H7 (cell line): ENCODE measurements around the gene SCP2. TPM values are rescaled to one million over a fixed set of nuclear protein-coding genes. Genes with fewer than 3 reads are reported as not detected.

Experiments
- DNase-seq: peaks from one replicate; pipeline ENCODE4 v3.0.0; 2012
- H3K27me3 ChIP-seq: 2 replicates; pipeline ENCODE4 v1.6.0; 2011; ENCODE audit warnings: mild to moderate bottlenecking, low read length; ENCODE audit not compliant: control insufficient read depth, insufficient read depth
- H3K36me3 ChIP-seq: replicated peaks from 2 replicates; pipeline ENCODE4 v1.5.1; 2011; ENCODE audit warnings: low read length; ENCODE audit not compliant: control insufficient read depth, insufficient read depth
- H3K4me3 ChIP-seq: 2 replicates; pipeline ENCODE4 v1.5.1; 2011; ENCODE audit warnings: low read depth, mild to moderate bottlenecking, control low read depth, low read length, moderate library complexity; ENCODE audit not compliant: insufficient read depth
- total RNA-seq: library from RNA; depleted of rRNA; stranded (reverse); fragments of >200 nt; shearing (Covaris generic); gene quantifications from 2 replicates; pipeline ENCODE4 v1.2.3, GENCODE V29; 2014; rRNA removed

Gene SCP2
- 78.7 and 98.7 TPM in 2 replicates for total RNA-seq

GRCh38 chr1:52927212-52928014 is at the start of gene SCP2:
Gene SCP2, plus strand, starts transcription at chr1:52927276. Its CDS starts 121 bp downstream, at chr1:52927397.
- peak within 1 kb of the TSS; percentile 74 for H3K4me3 ChIP-seq
- DNase-seq, result peak; percentile 96
- H3K36me3 ChIP-seq, result no peaks in the 10 kb centered on the region
- H3K27me3 ChIP-seq, result peaks cover 33% of the 10 kb centered on the region

DNA sequence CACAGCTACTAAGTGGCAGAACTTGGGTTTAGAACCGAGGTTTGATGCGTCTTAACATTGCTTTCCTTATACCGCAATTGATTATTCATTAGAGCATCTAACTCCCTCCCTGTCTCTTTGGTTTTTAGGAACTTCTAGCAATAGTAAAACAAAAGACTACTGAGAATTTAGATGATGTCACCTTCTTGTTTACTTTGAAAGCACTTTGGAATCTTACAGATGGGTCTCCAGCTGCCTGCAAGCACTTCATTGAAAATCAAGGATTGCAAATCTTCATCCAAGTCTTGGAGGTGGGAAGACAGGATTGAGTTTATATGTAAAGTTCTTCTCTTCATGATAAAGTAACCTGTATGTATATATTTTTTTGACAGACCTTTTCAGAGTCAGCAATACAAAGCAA is 49.5 kb upstream of the SCP2 start:
- H3K36me3 ChIP-seq, result peaks cover 7% of the 10 kb centered on the region
- no peak overlapping the region for H3K4me3 ChIP-seq
- DNase-seq, result no peak
- no peaks in the 10 kb centered on the region for H3K27me3 ChIP-seq

- H3K36me3 ChIP-seq, result peaks cover 7% of the 10 kb centered on the region
- no peak overlapping the region for H3K4me3 ChIP-seq
- DNase-seq, result no peak
- H3K27me3 ChIP-seq, result no peaks in the 10 kb centered on the region
Observed at GRCh38 chr1:52880206-52880605, 46.9 kb upstream of the SCP2 start.

GRCh38 chr1:52887483-52887882 is 39.6 kb upstream of the SCP2 start:
- no peak for DNase-seq
- Histone ChIP-seq H3K36me3 (no peaks in the 10 kb centered on the region; the same call in none of the 2 replicates), H3K27me3 (no peaks in the 10 kb centered on the region), H3K4me3 (no peak overlapping the region)

DNA sequence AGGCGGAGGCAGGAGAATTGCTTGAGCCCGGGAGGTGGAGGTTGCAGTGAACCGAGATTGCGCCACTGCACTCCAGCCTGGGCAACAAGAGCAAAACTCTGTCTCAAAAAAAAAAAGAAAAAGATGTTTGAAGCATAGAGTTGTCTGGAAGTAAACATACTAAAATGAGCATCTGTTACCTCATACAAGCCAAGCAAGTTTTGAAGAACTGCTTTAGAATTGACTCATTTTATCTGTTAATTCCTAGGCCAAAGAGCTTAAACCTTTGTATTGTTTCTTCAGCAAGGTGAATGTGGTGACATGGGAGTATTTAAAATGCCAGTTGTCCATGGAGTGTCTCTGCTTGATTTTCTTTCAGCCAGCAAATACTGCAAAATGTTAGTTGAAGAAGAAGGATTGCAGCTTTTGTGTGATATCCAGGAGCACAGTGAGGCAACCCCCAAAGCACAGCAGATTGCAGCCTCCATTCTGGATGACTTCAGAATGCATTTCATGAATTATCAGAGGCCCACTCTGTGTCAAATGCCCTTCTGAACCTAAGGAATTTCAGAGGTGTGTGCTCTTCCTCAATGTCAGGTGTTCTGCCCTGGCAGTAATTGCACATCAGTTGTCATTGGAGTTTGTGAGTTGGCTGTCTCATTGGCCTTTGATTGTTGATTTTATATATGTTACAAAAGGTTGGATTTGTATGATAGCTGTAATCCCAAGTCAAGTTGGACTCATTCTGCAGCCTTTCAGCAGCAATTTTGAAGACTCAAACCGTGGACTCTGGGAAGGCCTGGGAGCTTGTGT is 34.5 kb upstream of the SCP2 start:
- no peaks in the 10 kb centered on the region for H3K27me3 ChIP-seq
- H3K4me3 ChIP-seq, result no peak overlapping the region
- H3K36me3 ChIP-seq, result peaks cover 9% of the 10 kb centered on the region
- no peak for DNase-seq

GRCh38 chr1:52899445-52899894 is 27.6 kb upstream of the SCP2 start:
- no peak for DNase-seq
- Histone ChIP-seq H3K4me3 (no peak overlapping the region), H3K36me3 (peaks cover 4% of the 10 kb centered on the region), H3K27me3 (no peaks in the 10 kb centered on the region)

GRCh38 chr1:52900402-52900801 is 26.7 kb upstream of the SCP2 start:
- Histone ChIP-seq H3K4me3 (no peak overlapping the region), H3K27me3 (no peaks in the 10 kb centered on the region), H3K36me3 (peaks cover 4% of the 10 kb centered on the region)
- DNase-seq, result no peak

DNA sequence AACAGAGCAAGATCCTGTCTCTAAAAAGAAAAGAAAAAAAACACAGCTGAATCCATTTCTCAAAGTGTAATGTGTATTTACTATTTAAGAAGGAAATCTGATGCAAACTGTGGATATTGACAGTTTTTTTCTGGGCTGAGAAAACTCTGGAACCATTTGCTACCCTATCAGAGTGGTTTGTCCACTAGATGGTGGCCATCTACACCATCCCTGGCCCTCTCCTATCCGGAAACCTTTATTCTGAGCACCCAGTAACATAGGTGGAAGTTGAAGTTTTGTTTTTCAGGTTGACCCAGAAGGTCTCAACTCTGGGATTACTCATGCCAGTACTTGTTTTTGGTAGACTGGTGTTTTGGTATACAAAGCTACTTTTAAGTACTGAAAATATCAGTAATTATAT is 25.7 kb upstream of the SCP2 start:
- no peak overlapping the region for H3K4me3 ChIP-seq
- H3K36me3 ChIP-seq, result peaks cover 1% of the 10 kb centered on the region
- H3K27me3 ChIP-seq, result no peaks in the 10 kb centered on the region; the same call in 1 of the 2 replicates
- DNase-seq, result no peak

GRCh38 chr1:52904208-52904926 is 22.7 kb upstream of the SCP2 start:
- DNase-seq, result no peak
- no peaks in the 10 kb centered on the region for H3K36me3 ChIP-seq
- H3K27me3 ChIP-seq, result no peaks in the 10 kb centered on the region; the same call in 1 of the 2 replicates
- H3K4me3 ChIP-seq, result no peak overlapping the region

GRCh38 chr1:52904927-52905698 is 22.0 kb upstream of the SCP2 start:
- H3K27me3 ChIP-seq, result no peaks in the 10 kb centered on the region; the same call in 1 of the 2 replicates
- peak; percentile 94 for DNase-seq
- H3K4me3 ChIP-seq, result no peak overlapping the region
- H3K36me3 ChIP-seq, result no peaks in the 10 kb centered on the region

GRCh38 chr1:52906135-52906603 is 20.9 kb upstream of the SCP2 start:
- Histone ChIP-seq H3K36me3 (no peaks in the 10 kb centered on the region), H3K4me3 (no peak overlapping the region), H3K27me3 (no peaks in the 10 kb centered on the region; the same call in 1 of the 2 replicates)
- DNase-seq, result no peak

DNA sequence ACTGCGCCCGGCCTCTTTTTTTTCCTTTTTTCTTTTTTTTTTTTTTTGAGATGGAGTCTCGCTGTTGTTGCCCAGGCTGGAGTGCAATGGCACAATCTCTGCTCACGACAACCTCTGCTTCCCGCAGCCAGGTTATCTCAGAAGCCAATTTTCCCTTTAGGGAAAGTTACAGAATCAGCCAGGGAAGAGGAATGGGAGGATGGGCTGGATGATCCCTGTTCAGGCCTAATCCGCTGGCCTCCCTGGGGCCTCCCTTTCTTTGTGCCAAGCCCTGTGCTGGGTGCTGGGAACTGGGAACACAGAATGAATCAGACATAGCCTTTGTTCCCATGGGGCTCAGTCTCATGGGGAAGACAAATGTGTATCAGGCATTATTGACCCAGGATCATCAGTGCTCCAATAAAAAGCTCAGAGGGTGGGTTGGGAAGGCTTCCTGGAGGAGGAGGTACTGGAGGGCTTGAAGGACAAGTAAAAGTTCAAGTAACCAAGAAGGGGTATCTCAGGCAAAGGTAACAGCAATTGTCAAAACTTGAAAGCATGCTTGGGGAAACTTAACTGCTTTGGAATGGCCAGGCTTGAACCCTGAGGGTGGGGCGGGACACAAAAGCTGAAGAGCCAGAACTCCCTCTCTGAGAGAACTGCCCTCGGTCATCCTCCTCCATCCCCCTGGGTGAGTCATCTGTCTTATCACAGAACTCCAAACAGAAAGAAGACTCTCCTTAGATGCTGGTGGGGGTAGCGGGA is 19.8 kb upstream of the SCP2 start:
- DNase-seq, result no peak
- Histone ChIP-seq H3K4me3 (no peak overlapping the region), H3K27me3 (no peaks in the 10 kb centered on the region; the same call in 1 of the 2 replicates), H3K36me3 (no peaks in the 10 kb centered on the region)

GRCh38 chr1:52907812-52908153 is 19.3 kb upstream of the SCP2 start:
- Histone ChIP-seq H3K36me3 (no peaks in the 10 kb centered on the region), H3K27me3 (no peaks in the 10 kb centered on the region; the same call in 1 of the 2 replicates), H3K4me3 (no peak overlapping the region)
- no peak for DNase-seq
